ENCODE data around the gene SYDE2.
"Not testable (repeated sequence)": the region's sequence is repeated elsewhere in the genome, so short reads cannot be mapped to it uniquely, and the experiment has no call there.

The SYDE2 gene

GRCh38 chr1:85216697-85217096, 15.9 kb upstream of the SYDE2 start:
- DNase-seq, result no peak

DNA sequence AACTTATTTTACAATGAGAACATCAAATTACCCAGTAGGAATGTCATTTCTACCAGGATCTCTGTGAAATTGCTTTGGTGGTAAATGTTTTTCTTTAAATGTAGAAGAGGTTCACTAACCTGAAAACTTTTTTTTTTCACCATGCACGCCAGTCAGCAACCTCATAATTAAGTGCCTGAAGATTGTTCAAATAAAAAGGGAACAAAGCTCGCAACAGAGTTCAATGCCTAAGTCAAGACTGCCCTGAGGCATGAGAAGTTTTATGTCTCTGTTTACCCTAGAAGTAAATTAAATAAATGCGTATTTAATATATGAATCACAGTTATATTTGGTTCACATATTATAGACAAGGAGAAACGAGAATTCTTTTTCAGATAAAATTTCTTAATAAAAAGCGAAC, 13.8 kb upstream of the SYDE2 start:
- no peak for DNase-seq

GRCh38 chr1:85208488-85208887, 7.7 kb upstream of the SYDE2 start:
- DNase-seq, result no peak

DNA sequence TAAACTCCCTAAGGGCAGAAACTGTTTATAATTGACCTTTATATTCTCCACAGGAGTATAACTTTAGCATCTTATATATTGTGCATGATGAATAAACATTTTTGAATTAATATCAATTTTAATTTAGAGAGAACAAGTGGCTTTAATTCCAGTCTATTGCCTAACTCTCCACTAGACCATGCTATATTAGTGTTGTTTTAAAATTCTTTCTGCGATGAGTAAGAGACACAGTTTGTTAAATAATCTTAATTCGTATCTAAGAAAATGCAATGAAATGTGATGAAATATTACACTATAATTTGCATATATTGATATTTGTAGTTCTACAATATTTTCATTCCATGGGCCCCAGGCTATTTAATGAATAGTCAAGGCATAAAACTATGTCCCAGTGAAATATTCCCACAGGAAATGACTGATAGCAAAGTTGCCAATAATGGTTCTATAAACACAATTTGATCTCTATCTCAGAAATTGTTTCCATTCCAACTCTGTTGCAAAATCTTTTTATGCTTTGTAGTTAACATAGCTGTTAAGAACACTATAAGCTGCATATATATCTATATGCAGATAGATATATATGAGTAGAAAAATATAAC, 2.9 kb upstream of the SYDE2 start:
- DNase-seq, result no peak

- no peak for DNase-seq
These were observed 2.0 kb upstream of the SYDE2 start for GRCh38 chr1:85202864-85203255.

DNA sequence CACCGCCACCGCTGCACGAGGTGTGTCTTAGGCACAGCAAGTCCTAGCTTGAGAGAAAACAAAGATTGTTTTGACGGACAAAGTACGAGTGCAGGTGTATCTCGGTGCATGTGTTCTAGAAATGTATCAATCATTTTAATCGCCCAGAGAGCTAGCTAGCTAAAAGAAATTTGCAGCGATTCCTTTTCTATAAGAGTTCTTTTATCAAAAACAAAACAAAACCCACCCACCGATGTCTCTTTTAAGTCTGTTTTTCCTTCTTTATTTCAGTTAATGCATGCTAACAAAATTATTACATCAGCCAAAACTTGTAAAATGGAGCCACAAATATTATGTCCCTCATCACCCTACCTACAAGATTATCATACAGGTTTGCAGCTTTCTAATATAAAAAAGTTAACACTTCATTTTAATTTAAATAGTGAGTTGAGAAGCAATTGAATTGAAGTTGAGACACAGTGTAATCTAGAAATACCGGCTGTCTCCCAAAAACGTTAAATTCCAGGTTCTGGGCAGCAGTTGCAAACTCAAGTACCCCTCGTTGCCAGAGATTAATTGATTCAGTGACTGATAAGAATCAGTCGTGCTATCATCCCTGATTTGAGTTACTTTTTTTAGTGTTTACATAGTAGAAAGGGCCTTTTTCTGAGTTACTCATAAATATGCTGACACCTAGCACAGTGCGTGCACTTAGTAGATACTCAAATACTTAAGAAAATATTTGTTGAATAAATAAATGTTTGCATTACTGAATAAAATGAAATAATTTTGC, 1.5 kb upstream of the SYDE2 start:
- DNase-seq, result no peak

- peak; percentile 62 to 74 for DNase-seq
These were observed 700 bp upstream of the SYDE2 start for GRCh38 chr1:85201340-85202091.

DNA sequence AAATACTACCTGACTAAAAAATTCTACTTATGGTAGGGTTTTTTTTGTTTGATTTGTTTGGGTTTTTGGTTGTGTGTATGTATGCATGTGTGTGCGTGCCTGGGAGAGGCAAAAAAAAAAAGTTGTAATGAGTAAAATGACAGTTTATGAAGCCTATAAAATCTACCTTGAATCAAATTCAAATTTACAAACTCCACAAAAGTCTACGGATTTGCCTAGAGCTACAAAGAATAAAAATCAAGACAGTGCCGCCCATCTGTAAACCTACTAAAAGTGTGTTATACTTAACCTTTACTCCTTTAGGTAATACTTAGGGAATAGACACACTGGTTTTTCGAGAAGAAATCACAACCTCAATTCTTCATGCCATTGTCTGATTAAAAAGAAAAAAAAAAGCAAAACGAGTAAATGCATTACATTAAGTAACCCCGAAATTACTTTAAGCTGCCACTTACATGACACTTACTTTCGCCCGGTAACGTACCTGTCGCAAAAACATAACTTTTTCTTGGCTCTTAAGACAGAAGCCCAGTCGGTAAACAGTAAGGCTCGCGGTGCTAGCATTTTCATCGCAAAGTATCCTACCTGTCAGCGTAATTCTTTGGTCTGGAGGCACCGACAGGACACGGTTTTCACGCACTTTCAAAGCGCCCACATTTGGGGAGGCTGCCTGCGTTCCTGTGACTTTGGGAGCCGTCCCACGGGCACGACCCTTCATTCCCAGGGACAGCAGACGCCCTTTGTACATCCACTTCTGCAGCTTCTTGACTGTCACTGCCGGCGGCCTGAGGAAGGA, 951 bp downstream of the SYDE2 start:
- DNase-seq, result peak in 1 of 2 donors; percentile 14

DNA sequence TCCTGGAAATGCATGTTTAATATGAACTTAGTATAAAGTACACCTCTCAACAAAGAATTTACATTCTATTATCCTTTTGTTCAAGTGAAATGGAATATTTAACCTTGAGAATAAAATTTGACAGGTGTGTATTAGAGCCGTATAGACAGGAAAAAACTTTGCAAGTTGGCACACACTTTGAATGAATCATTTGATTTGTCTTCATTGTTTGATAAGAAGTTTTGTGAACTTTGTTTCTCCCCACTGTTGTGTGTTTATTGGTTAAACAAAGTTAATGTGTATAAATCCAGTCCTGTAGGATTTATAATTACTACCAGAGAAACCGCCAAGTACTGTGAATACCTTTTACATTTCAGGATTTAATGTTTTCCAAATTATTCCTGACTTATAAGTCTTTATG, 2.0 kb downstream of the SYDE2 start:
- no peak for DNase-seq

DNA sequence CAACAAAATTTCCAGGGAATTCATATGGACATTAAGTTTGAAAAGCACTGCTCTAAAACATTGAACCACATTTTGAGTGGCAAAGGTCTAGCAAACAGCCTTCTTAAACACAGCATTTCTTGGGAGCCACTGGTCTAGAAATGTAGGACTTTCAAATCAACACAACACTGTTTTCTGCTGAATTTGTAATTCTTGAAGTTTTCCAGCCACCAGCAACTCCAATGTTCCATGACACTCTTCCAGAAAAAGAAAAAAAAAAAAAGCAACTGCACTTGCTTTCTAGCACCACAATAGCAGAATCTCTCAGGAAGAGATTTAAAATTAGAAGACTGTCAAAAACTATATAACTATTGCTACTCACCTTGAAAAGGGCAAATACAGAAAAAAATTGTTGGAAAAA, 4.5 kb downstream of the SYDE2 start:
- DNase-seq, result no peak

GRCh38 chr1:85195703-85196102, 5.1 kb downstream of the SYDE2 start:
- no peak for DNase-seq

- DNase-seq, result not testable (repeated sequence)
These were observed 8.7 kb downstream of the SYDE2 start for GRCh38 chr1:85192129-85192528.

DNA sequence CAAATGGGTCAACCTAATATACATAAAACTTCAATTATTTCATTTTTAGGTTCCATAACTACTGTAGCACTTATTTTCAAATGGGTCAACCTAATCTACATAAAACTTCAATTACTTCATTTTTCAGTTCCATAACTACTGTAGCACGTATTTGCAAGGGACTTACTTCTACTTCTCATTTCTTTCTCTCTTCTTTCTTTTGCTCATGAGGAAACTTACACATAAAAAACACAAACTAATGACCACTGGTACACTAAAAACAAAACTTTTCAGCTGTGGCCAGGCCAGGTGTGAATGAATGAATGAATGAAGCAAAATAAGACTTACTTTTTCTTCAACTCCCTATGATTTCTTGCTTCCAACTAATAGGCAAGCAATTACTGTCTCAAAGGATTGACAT, 11.7 kb downstream of the SYDE2 start:
- DNase-seq, result no peak

DNA sequence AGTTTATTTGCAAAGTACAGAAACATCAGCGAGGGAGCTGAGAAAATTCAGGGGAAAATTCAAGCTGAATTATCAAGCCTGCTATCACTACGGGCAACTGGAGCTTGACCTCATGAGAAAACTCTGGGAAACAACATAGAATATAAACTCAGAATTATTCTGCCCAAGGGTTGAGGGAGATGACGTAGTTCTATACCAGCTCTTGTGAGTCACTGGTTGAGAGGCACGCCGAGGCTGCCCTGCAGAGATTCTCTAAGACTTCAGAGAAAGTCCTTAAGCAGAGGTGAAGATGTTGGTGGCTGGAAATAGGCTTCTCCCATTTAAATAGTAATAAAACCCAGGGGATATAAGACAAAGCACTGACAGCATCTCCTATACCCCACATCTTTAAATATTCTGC, 12.3 kb downstream of the SYDE2 start:
- DNase-seq, result no peak

GRCh38 chr1:85187021-85187420, 13.8 kb downstream of the SYDE2 start:
- not testable (repeated sequence) for DNase-seq

DNA sequence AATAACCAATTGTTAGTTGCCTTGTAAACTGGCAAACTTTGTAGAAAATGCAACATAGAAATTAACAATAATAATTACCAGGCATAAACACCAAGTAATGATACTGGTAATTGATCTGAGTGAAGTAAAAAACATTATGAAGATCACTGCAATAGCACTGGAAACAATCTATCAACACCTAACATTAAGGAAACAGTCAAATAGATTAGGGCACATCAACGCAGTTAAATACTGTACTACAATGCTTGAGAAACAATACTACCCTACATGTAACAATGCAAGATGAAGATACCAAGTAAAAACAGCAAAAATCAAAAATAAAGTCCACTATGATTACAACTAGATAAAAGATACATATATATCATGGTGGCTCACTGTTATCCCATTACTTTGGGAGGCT, 16.6 kb downstream of the SYDE2 start:
- no peak for DNase-seq

DNA sequence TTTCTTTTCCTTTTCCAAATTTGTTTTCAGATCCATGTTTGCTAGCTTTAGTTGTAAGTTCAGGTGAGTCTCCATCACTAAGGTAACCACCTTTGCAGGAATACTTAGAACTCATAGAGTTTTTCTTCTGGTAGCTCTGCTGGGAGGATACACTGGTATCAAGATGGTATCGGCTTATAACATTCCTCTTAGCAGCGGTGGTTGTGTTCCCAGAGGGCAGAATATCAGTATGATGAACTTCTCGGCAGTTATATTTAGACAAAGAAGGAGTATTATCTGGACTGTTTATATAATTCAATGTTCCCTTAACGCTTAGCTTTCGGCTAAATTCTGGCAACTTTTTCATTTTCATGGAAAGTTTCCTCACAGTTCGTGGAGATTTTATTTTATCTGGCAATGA, 18.1 kb downstream of the SYDE2 start:
- no peak for DNase-seq

- DNase-seq, result no peak
These were observed 19.9 kb downstream of the SYDE2 start for GRCh38 chr1:85180869-85181268.

- DNase-seq, result no peak
These were observed 21.3 kb downstream of the SYDE2 start for GRCh38 chr1:85179522-85179921.

DNA sequence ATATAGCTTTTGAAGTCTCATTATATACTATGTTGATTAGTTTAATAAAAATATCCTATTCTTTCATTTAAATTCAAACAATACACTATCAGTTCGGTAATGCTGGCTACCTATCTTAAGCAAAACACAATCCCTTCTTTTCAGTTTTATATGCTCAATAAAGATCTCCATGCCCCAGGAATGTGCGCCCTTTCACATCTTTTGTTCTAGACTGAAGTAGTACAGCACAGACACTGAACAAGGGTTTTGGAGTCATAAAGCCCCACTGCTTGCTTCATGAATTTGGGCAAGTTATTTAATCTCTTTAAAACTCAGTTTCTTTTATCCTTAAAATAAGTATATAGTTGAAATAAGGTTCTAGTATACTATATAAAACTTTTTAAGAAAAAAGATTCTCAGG, 22.4 kb downstream of the SYDE2 start:
- DNase-seq, result no peak

DNA sequence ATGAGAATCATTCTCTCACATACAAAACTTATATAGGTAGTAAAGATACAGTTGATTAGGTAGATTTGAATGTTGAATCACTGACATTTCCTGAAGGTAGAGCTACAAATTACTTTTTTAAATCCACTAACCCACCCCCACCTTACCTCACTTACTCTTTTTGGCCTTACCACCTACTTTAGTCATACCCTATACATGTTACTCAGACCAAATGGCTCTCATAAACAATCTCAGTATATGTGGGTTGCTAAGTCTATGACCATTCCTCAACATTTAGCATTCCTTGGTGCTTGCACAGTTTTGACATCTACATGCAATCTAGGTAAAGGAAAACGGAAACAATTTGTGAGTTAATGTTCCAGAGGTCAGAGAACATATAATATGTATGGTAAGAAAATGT, 26.3 kb downstream of the SYDE2 start:
- DNase-seq, result no peak

DNA sequence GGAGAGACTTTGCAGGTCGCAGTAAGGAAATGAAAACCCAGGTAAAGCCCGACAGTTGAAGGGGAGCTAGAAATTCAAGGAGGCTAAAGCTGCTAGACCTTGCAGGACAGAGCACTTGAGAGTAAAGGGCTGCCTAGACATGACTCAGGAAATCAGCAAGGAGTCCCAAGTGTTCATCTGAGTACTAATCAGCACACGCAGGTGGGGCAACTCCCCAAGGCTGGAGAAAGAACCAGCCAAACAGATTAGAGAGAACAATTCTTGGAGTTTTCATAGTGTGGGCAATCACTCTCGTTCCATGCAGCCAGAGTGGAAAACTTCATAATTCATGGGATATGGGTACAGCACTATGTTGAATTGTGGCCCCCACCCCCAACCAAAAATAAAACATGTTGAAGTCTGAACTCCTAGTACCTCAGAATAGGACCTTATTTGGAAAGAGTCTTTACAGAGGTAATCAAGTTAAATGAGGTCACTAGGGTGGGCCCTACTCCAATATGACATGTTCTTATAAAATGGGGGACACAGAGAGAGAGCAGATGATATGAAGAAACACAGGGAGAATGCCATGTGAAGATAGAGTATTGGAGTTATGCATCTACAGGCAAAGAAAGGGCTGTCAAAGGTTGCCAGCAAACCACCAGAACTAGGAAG, 28.0 kb downstream of the SYDE2 start:
- DNase-seq, result no peak

GRCh38 chr1:85171721-85172120, 29.1 kb downstream of the SYDE2 start:
- DNase-seq, result no peak
